ENCODE results near the gene C2orf42.
"Not testable (repeated sequence)": the region's sequence is repeated elsewhere in the genome, so short reads cannot be mapped to it uniquely, and the experiment has no call there.

C2orf42 gene

GRCh38 chr2:70131344-70132143 lies 59.3 kb downstream of the C2orf42 start:
- not testable (repeated sequence) for DNase-seq (ENCODE audit: low spot score)

GRCh38 chr2:70128005-70128404 lies 62.8 kb downstream of the C2orf42 start:
- DNase-seq (ENCODE audit: low spot score): no peak

- no peak for DNase-seq (ENCODE audit: low spot score)
These were observed 64.4 kb downstream of the C2orf42 start for GRCh38 chr2:70126413-70126812.

GRCh38 chr2:70125498-70125898 lies 65.3 kb downstream of the C2orf42 start:
- no peak for DNase-seq (ENCODE audit: low spot score)

- DNase-seq (ENCODE audit: low spot score): no peak
These were observed 65.8 kb downstream of the C2orf42 start for GRCh38 chr2:70124983-70125480.

- no peak for DNase-seq (ENCODE audit: low spot score)
These were observed 67.0 kb downstream of the C2orf42 start for GRCh38 chr2:70123829-70124116.

- no peak for DNase-seq (ENCODE audit: low spot score)
These were observed 67.6 kb downstream of the C2orf42 start for GRCh38 chr2:70123051-70123828.

- DNase-seq (ENCODE audit: low spot score): no peak
These were observed 68.3 kb downstream of the C2orf42 start for GRCh38 chr2:70122470-70122869.

- no peak for DNase-seq (ENCODE audit: low spot score)
These were observed 69.0 kb downstream of the C2orf42 start for GRCh38 chr2:70121627-70122372.

- no peak for DNase-seq (ENCODE audit: low spot score)
These were observed 71.9 kb downstream of the C2orf42 start for GRCh38 chr2:70118798-70119454.

GRCh38 chr2:70116936-70117552 lies 73.8 kb downstream of the C2orf42 start:
- no peak for DNase-seq (ENCODE audit: low spot score)

- no peak for DNase-seq (ENCODE audit: low spot score)
These were observed 75.0 kb downstream of the C2orf42 start for GRCh38 chr2:70115646-70116442.

- DNase-seq (ENCODE audit: low spot score): no peak
These were observed 77.3 kb downstream of the C2orf42 start for GRCh38 chr2:70113359-70114070.

GRCh38 chr2:70111752-70112591 lies 78.8 kb downstream of the C2orf42 start:
- DNase-seq (ENCODE audit: low spot score): peak; percentile 80

- DNase-seq (ENCODE audit: low spot score): not testable (repeated sequence)
These were observed 80.4 kb downstream of the C2orf42 start for GRCh38 chr2:70110397-70110796.

GRCh38 chr2:70106138-70106537 lies 84.7 kb downstream of the C2orf42 start:
- DNase-seq (ENCODE audit: low spot score): not testable (repeated sequence)

- DNase-seq (ENCODE audit: low spot score): peak; percentile 57
These were observed 86.3 kb downstream of the C2orf42 start for GRCh38 chr2:70104231-70105111.

- DNase-seq (ENCODE audit: low spot score): no peak
These were observed 87.2 kb downstream of the C2orf42 start for GRCh38 chr2:70103531-70104061.
